ENCODE results near the gene FAM217A.

- TF ChIP-seq YY1 (IDR thresholded peaks at IDR 0.05; ENCODE audit: insufficient read depth, insufficient read length) = no peak
- no peak for TF ChIP-seq SUZ12 (IDR thresholded peaks at IDR 0.05; ENCODE audit: extremely low read depth, insufficient read depth, insufficient read length)
Measured at GRCh38 chr6:4049246-4049645, 29.7 kb downstream of the FAM217A start.
